GM12878 (cell line): ENCODE measurements around the gene UBASH3A. TPM values are rescaled to one million over a fixed set of nuclear protein-coding genes. Genes with fewer than 3 reads are reported as not detected.
A peak's percentile ranks its signal among the peaks of the same experiment; 100 is the strongest.

Experiments used
- ASH2L ChIP-seq: fragments of 300-600, 200-600 bp; sonication (generic); IDR thresholded peaks from 2 replicates; pipeline ENCODE4 v1.6.1; 2017; ENCODE audit warnings: low read depth, mild to moderate bottlenecking, borderline replicate concordance
- BACH1 ChIP-seq: fragments of 450-650 bp; IDR thresholded peaks from 2 replicates; pipeline ENCODE4 v1.6.1; 2017; ENCODE audit warnings: mild to moderate bottlenecking, borderline replicate concordance
- EP300 ChIP-seq, 2 experiments: fragments of 150-350 bp in 1 of 2; IDR thresholded peaks; 2 replicates each; pipeline ENCODE4 v1.6.1; 2011 to 2012; ENCODE audit warnings: low read depth in 2 of 2, low read length in 2 of 2, borderline replicate concordance in 1 of 2, improper control_type of control experiment in 1 of 2, inconsistent platforms in 1 of 2; ENCODE audit not compliant: control insufficient read depth in 1 of 2
- ETV6 ChIP-seq, 2 experiments: fragments of 450-650 bp in 1 of 2; IDR thresholded peaks in 1 of 2; conservative IDR thresholded peaks in 1 of 2; 2 replicates each; pipeline ENCODE4 v1.6.1; 2014; ENCODE audit warnings: antibody characterized with exemption in 1 of 2, borderline replicate concordance in 1 of 2, low read depth in 1 of 2, mild to moderate bottlenecking in 1 of 2, moderate library complexity in 1 of 2
- IKZF2 ChIP-seq, 2 experiments: fragments of 450-650 bp; IDR thresholded peaks; 2 replicates each; pipeline ENCODE4 v1.6.1; 2017; ENCODE audit warnings: mild to moderate bottlenecking in 2 of 2, moderate library complexity in 2 of 2
- KLF5 ChIP-seq: fragments of 450-650 bp; IDR thresholded peaks from 2 replicates; pipeline ENCODE4 v1.6.1; 2014; ENCODE audit warnings: mild to moderate bottlenecking; ENCODE audit not compliant: partially characterized antibody
- PAX5 ChIP-seq: IDR thresholded peaks from 2 replicates; pipeline ENCODE4 v1.6.1; 2011; ENCODE audit warnings: low read depth, low read length, borderline replicate concordance
- RAD21 ChIP-seq: IDR thresholded peaks from 2 replicates; pipeline ENCODE4 v1.6.1; 2011; ENCODE audit warnings: mild to moderate bottlenecking, low read depth, low read length, moderate library complexity; ENCODE audit not compliant: insufficient read depth
- SP1 ChIP-seq: IDR thresholded peaks from one replicate; pipeline ENCODE4 v1.6.1; 2011; ENCODE audit warnings: low read depth, low read length
- STAT3 ChIP-seq: IDR thresholded peaks from 2 replicates; pipeline ENCODE4 v1.6.1; 2011; ENCODE audit warnings: low read depth, low read length, improper control_type of control experiment
- TCF3 ChIP-seq: IDR thresholded peaks from 2 replicates; pipeline ENCODE4 v1.6.1; 2012; ENCODE audit warnings: low read depth, mild to moderate bottlenecking, low read length, borderline replicate concordance; ENCODE audit not compliant: insufficient read depth
- ZBTB4 ChIP-seq: fragments of 450-650 bp; formaldehyde crosslinking; IDR thresholded peaks from 2 replicates; pipeline ENCODE4 v1.4.0; 2022; ENCODE audit warnings: mild to moderate bottlenecking, moderate library complexity
- ZNF217 ChIP-seq: fragments of 450-650 bp; IDR thresholded peaks from 2 replicates; pipeline ENCODE4 v1.6.1; 2017; ENCODE audit warnings: antibody characterized with exemption, mild to moderate bottlenecking
- ZZZ3 ChIP-seq: IDR thresholded peaks from 2 replicates; pipeline ENCODE4 v1.6.1; 2011; ENCODE audit warnings: low read depth; ENCODE audit not compliant: control insufficient read depth, insufficient read length
- polyA plus RNA-seq, 11 experiments: library from polyadenylated mRNA; depleted of rRNA in 4 of 11; unstranded in 6 of 11; stranded (reverse) in 5 of 11; fragments of >200 nt; fragmentation: Nextera tagmentation in 4 of 11; fragmentation: Illumina TruSeq in 1 of 11; extraction: Ambion mirVana in 4 of 11; extraction: Trizol in 1 of 11; gene quantifications; 1 replicate in 1 of 11; 2 replicates in 10 of 11; pipeline versions ENCODE4 v1.2.1 to v1.2.3, GENCODE V29; 2011 to 2016; ENCODE audit warnings: inconsistent platforms in 2 of 11, missing spikeins in 2 of 11, low read depth in 1 of 11
- total RNA-seq, 4 experiments: library from RNA; depleted of rRNA in 3 of 4; stranded (reverse); fragments of >200 nt in 3 of 4; fragmentation: Illumina TruSeq in 1 of 4; extraction: Trizol in 1 of 4; gene quantifications; 2 replicates each; pipeline versions ENCODE4 v1.2.1 to v1.2.3, GENCODE V29; 2013 to 2021
- TF ChIP-seq, protein P1 (sequence below): fragments of 450-650 bp; formaldehyde crosslinking; IDR thresholded peaks from 2 replicates; pipeline ENCODE4 v1.5.0; 2022; ENCODE audit warnings: mild to moderate bottlenecking, missing genetic modification characterization
- TF ChIP-seq, protein P2 (sequence below): IDR thresholded peaks from 2 replicates; pipeline ENCODE4 v1.6.1; 2011; ENCODE audit warnings: low read depth, low read length, improper control_type of control experiment, borderline replicate concordance
- TF ChIP-seq, protein P3 (sequence below): fragments of 450-650 bp; formaldehyde crosslinking; IDR thresholded peaks from 2 replicates; pipeline ENCODE4 v1.4.0; 2020; ENCODE audit warnings: mild to moderate bottlenecking, moderate library complexity

The UBASH3A gene
- total and polyA plus RNA-seq, 10 of the 15 experiments (the other 5 are each of a cell fraction or from before 2014, with no cell fraction given) = 0.04 to 0.39 (median 0.23) TPM; not detected in 1

DNA sequence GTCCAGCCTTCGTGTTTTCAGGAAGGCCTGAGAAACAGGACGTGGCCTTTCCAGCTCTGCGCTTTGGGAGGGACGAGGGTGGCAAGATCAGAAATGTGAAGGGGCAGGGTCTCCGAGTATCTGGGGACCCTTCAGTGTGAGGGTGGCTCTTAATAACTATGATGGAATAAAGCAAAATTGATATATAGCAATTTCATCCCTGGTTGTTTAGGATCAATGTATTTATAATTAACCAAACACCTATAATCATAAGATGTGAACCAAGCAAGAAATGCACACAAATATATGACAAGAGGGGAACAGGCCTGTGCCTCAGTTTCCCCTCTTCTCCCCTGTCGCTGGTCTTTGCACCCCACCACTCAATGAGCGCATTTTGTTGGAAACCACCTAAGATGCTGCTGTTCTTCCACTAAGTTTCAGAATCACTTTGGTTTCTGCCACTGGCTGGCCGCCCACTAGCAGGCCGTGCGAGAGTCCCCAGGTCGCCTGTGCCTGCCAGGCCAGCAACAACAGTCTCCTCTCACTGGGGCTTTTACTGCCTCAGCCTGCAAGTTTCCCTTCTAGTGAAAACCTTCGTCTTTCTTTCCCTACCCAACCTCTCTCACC, 36.6 kb downstream of the UBASH3A start (continued):
- TF ChIP-seq, protein P1, sequence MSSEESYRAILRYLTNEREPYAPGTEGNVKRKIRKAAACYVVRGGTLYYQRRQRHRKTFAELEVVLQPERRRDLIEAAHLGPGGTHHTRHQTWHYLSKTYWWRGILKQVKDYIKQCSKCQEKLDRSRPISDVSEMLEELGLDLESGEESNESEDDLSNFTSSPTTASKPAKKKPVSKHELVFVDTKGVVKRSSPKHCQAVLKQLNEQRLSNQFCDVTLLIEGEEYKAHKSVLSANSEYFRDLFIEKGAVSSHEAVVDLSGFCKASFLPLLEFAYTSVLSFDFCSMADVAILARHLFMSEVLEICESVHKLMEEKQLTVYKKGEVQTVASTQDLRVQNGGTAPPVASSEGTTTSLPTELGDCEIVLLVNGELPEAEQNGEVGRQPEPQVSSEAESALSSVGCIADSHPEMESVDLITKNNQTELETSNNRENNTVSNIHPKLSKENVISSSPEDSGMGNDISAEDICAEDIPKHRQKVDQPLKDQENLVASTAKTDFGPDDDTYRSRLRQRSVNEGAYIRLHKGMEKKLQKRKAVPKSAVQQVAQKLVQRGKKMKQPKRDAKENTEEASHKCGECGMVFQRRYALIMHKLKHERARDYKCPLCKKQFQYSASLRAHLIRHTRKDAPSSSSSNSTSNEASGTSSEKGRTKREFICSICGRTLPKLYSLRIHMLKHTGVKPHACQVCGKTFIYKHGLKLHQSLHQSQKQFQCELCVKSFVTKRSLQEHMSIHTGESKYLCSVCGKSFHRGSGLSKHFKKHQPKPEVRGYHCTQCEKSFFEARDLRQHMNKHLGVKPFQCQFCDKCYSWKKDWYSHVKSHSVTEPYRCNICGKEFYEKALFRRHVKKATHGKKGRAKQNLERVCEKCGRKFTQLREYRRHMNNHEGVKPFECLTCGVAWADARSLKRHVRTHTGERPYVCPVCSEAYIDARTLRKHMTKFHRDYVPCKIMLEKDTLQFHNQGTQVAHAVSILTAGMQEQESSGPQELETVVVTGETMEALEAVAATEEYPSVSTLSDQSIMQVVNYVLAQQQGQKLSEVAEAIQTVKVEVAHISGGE = no peak
- TF ChIP-seq SP1 = peak; percentile 40
- TF ChIP-seq PAX5 = peak; percentile 60; the same call in 1 of the 2 replicates
- TF ChIP-seq ZBTB4 (CRISPR knock-in tag) = no peak
- TF ChIP-seq ZZZ3 = no peak
- 0 out of 2 replicates have a peak, but pooled peaks have one; percentile 68 for TF ChIP-seq BACH1
- TF ChIP-seq IKZF2 (IDR thresholded peaks at IDR 0.05) = peak; percentile 8 to 26; a peak in 2 of 4 replicates
- peak; percentile 52 for TF ChIP-seq ZNF217
- peak; percentile 31; the same call in 1 of the 2 replicates for TF ChIP-seq RAD21
- TF ChIP-seq, protein P2, sequence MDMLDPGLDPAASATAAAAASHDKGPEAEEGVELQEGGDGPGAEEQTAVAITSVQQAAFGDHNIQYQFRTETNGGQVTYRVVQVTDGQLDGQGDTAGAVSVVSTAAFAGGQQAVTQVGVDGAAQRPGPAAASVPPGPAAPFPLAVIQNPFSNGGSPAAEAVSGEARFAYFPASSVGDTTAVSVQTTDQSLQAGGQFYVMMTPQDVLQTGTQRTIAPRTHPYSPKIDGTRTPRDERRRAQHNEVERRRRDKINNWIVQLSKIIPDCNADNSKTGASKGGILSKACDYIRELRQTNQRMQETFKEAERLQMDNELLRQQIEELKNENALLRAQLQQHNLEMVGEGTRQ = no peak
- TF ChIP-seq, protein P3, sequence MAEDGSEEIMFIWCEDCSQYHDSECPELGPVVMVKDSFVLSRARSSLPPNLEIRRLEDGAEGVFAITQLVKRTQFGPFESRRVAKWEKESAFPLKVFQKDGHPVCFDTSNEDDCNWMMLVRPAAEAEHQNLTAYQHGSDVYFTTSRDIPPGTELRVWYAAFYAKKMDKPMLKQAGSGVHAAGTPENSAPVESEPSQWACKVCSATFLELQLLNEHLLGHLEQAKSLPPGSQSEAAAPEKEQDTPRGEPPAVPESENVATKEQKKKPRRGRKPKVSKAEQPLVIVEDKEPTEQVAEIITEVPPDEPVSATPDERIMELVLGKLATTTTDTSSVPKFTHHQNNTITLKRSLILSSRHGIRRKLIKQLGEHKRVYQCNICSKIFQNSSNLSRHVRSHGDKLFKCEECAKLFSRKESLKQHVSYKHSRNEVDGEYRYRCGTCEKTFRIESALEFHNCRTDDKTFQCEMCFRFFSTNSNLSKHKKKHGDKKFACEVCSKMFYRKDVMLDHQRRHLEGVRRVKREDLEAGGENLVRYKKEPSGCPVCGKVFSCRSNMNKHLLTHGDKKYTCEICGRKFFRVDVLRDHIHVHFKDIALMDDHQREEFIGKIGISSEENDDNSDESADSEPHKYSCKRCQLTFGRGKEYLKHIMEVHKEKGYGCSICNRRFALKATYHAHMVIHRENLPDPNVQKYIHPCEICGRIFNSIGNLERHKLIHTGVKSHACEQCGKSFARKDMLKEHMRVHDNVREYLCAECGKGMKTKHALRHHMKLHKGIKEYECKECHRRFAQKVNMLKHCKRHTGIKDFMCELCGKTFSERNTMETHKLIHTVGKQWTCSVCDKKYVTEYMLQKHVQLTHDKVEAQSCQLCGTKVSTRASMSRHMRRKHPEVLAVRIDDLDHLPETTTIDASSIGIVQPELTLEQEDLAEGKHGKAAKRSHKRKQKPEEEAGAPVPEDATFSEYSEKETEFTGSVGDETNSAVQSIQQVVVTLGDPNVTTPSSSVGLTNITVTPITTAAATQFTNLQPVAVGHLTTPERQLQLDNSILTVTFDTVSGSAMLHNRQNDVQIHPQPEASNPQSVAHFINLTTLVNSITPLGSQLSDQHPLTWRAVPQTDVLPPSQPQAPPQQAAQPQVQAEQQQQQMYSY (CRISPR knock-in tag) = no peak
- no peak for TF ChIP-seq ASH2L
- peak; percentile 56 to 81; a peak in 3 of 4 replicates for TF ChIP-seq EP300 (IDR thresholded peaks at IDR 0.05; ENCODE audit: borderline replicate concordance in 1 of 2, control insufficient read depth in 1 of 2, low read depth in 2 of 2, low read length in 2 of 2)
- TF ChIP-seq ETV6 (conservative IDR thresholded peaks at IDR 0.05 in 1 of 2, IDR thresholded peaks at IDR 0.05 in 1 of 2; ENCODE audit: borderline replicate concordance in 1 of 2, low read depth in 1 of 2) = no peak
- TF ChIP-seq STAT3 = 0 out of 2 replicates have a peak, but pooled peaks have one; percentile 16
- TF ChIP-seq KLF5 = no peak
- TF ChIP-seq TCF3 = no peak
